Bronchial epithelial cell (primary cell): ENCODE results near the gene SRPK3. TPM values are rescaled to one million over a fixed set of nuclear protein-coding genes. Genes with fewer than 3 reads are reported as not detected.

Experiments
- DNase-seq: peaks from one replicate; pipeline ENCODE4 v3.0.0-alpha.2; 2010; ENCODE audit warnings: low read depth
- FAIRE-seq: peaks from 2 replicates; lab custom pipeline; 2011; peaks lifted over from hg19 to GRCh38; lab: Jason Lieb, UNC
- H3K27me3 ChIP-seq: 2 replicates; pipeline ENCODE4 v1.5.1; 2011; ENCODE audit warnings: low read length; ENCODE audit not compliant: control insufficient read depth, insufficient read depth
- H3K36me3 ChIP-seq: 2 replicates; pipeline ENCODE4 v1.5.1; 2011; ENCODE audit warnings: low read length; ENCODE audit not compliant: control insufficient read depth, insufficient read depth
- H3K4me3 ChIP-seq: 2 replicates; pipeline ENCODE4 v1.5.1; 2011; ENCODE audit warnings: mild to moderate bottlenecking, low read depth, low read length, control low read depth
- CTCF ChIP-seq: IDR thresholded peaks from 2 replicates; pipeline ENCODE4 v1.5.1; 2011; ENCODE audit warnings: mild to moderate bottlenecking, moderate library complexity, low read length, control low read depth, inconsistent platforms; ENCODE audit not compliant: insufficient read depth, severe bottlenecking
- total RNA-seq: library from RNA; depleted of rRNA; stranded (reverse); fragments of >200 nt; gene quantifications from 2 replicates; pipeline ENCODE4 v1.2.1, GENCODE V29; 2014

The SRPK3 gene
- total RNA-seq, 1 donor from 2014 or later, result under 0.01 TPM

GRCh38 chrX:153761863-153762262 lies 19.0 kb upstream of the SRPK3 start:
- FAIRE-seq, result no peak

GRCh38 chrX:153762626-153763173 lies 18.1 kb upstream of the SRPK3 start:
- no peak overlapping the region for H3K4me3 ChIP-seq
- no peak for TF ChIP-seq CTCF
- no peaks in the 10 kb centered on the region for H3K36me3 ChIP-seq
- H3K27me3 ChIP-seq, result no peaks in the 10 kb centered on the region
- no peak for FAIRE-seq
- no peak for DNase-seq

More at GRCh38 chrX:153761863-153762262, 19.0 kb upstream of the SRPK3 start:
- H3K4me3 ChIP-seq, result no peak overlapping the region
- no peak for DNase-seq
- no peaks in the 10 kb centered on the region for H3K36me3 ChIP-seq
- no peak for TF ChIP-seq CTCF
- no peaks in the 10 kb centered on the region for H3K27me3 ChIP-seq

GRCh38 chrX:153763298-153763932 lies 17.4 kb upstream of the SRPK3 start:
- TF ChIP-seq CTCF, result no peak
- Histone ChIP-seq H3K36me3 (peaks cover 1% of the 10 kb centered on the region), H3K4me3 (no peak overlapping the region), H3K27me3 (no peaks in the 10 kb centered on the region)
- no peak for FAIRE-seq
- DNase-seq, result no peak

- peak; percentile 86 for TF ChIP-seq CTCF
- peak; percentile 68 for DNase-seq
- peak within 1 kb of the TSS; percentile 52 for H3K4me3 ChIP-seq
- H3K27me3 ChIP-seq, result no peaks in the 10 kb centered on the region
- no peak for FAIRE-seq
- H3K36me3 ChIP-seq, result peaks cover 3% of the 10 kb centered on the region
These were observed 16.7 kb upstream of the SRPK3 start, which contains the start of gene PLXNB3 for GRCh38 chrX:153763989-153764755. PLXNB3 (plus strand) TSS chrX:153764249; CDS start chrX:153765536, 1,287 bp downstream.

- FAIRE-seq, result no peak
- H3K27me3 ChIP-seq, result no peaks in the 10 kb centered on the region
- peaks cover 4% of the 10 kb centered on the region for H3K36me3 ChIP-seq
- no peak for TF ChIP-seq CTCF
- peak overlapping the region; percentile 52 for H3K4me3 ChIP-seq
- no peak for DNase-seq
These were observed 16.1 kb upstream of the SRPK3 start for GRCh38 chrX:153764786-153765137.
